Raji (cell line): ENCODE measurements around the gene BLM.

Source experiments
- POLR2A ChIP-seq: IDR thresholded peaks from 2 replicates; pipeline ENCODE4 v1.6.1; 2011; ENCODE audit warnings: low read depth, low read length, control low read depth; ENCODE audit not compliant: insufficient read depth

The BLM gene

GRCh38 chr15:90716976-90717821 lies at the start of gene BLM:
BLM (plus strand) TSS chr15:90717346; CDS start chr15:90747393, 30,047 bp downstream.
- peak; percentile 85 for TF ChIP-seq POLR2A

GRCh38 chr15:90671216-90671615 lies 45.9 kb upstream of the BLM start:
- no peak for TF ChIP-seq POLR2A

GRCh38 chr15:90674476-90674875 lies 42.7 kb upstream of the BLM start:
- TF ChIP-seq POLR2A = no peak

GRCh38 chr15:90675464-90675863 lies 41.7 kb upstream of the BLM start:
- TF ChIP-seq POLR2A = no peak

- no peak for TF ChIP-seq POLR2A
These were observed 39.0 kb upstream of the BLM start for GRCh38 chr15:90677807-90678790.

GRCh38 chr15:90679959-90680358 lies 37.2 kb upstream of the BLM start:
- no peak for TF ChIP-seq POLR2A

GRCh38 chr15:90680371-90680935 lies 36.7 kb upstream of the BLM start:
- TF ChIP-seq POLR2A = no peak

GRCh38 chr15:90681056-90681455 lies 36.1 kb upstream of the BLM start:
- no peak for TF ChIP-seq POLR2A

GRCh38 chr15:90681480-90681879 lies 35.7 kb upstream of the BLM start:
- TF ChIP-seq POLR2A = no peak

- TF ChIP-seq POLR2A = no peak
These were observed 33.8 kb upstream of the BLM start for GRCh38 chr15:90683371-90683770.

GRCh38 chr15:90683876-90684275 lies 33.3 kb upstream of the BLM start:
- no peak for TF ChIP-seq POLR2A

- no peak for TF ChIP-seq POLR2A
These were observed 32.9 kb upstream of the BLM start for GRCh38 chr15:90684281-90684680.

GRCh38 chr15:90685591-90686434 lies 31.3 kb upstream of the BLM start:
- TF ChIP-seq POLR2A = 0 out of 2 replicates have a peak, but pooled peaks have one; percentile 3

GRCh38 chr15:90686435-90687218 lies 30.5 kb upstream of the BLM start:
- TF ChIP-seq POLR2A = no peak
